Keratinocyte (primary cell): ENCODE data around the gene STK11IP. TPM values are rescaled to one million over a fixed set of nuclear protein-coding genes. Genes with fewer than 3 reads are reported as not detected.

Source experiments
- DNase-seq: peaks from one replicate; pipeline ENCODE4 v3.0.0-alpha.2; 2011; ENCODE audit warnings: low read depth, missing footprints, low spot score
- FAIRE-seq: peaks from 2 replicates; lab custom pipeline; 2011; peaks lifted over from hg19 to GRCh38; lab: Jason Lieb, UNC
- H2AFZ ChIP-seq: 2 replicates; pipeline ENCODE4 v1.6.0; 2012; ENCODE audit warnings: low read length, control low read depth, inconsistent platforms; ENCODE audit not compliant: control insufficient read depth
- H3K27ac ChIP-seq: 2 replicates; pipeline ENCODE4 v1.5.1; 2011; ENCODE audit warnings: low read length; ENCODE audit not compliant: control insufficient read depth, insufficient read depth
- H3K27me3 ChIP-seq: 3 replicates; pipeline ENCODE4 v1.6.0; 2011; ENCODE audit warnings: low read length; ENCODE audit not compliant: control insufficient read depth, insufficient read depth; ENCODE audit errors: extremely low read depth
- H3K36me3 ChIP-seq, 2 experiments: 2 replicates in 1 of 2; 3 replicates in 1 of 2; pipeline ENCODE4 v1.5.1; 2011; ENCODE audit warnings: low read length in 2 of 2, mild to moderate bottlenecking in 1 of 2; ENCODE audit not compliant: control insufficient read depth in 2 of 2, insufficient read depth in 2 of 2; ENCODE audit errors: extremely low read depth in 1 of 2
- H3K4me1 ChIP-seq: 3 replicates; pipeline ENCODE4 v1.5.1; 2011; ENCODE audit warnings: low read length; ENCODE audit not compliant: control insufficient read depth, insufficient read depth; ENCODE audit errors: extremely low read depth
- H3K4me2 ChIP-seq: 3 replicates; pipeline ENCODE4 v1.6.0; 2011; ENCODE audit warnings: low read depth, low read length; ENCODE audit not compliant: control insufficient read depth, insufficient read depth; ENCODE audit errors: extremely low read depth
- H3K4me3 ChIP-seq, 3 experiments: fragments of 200-600 bp in 1 of 3; sonication (generic) in 1 of 3; 2 replicates in 2 of 3; 3 replicates in 1 of 3; pipeline ENCODE4 v1.5.1; 2011 to 2016; ENCODE audit warnings: low read length in 3 of 3, mild to moderate bottlenecking in 3 of 3, control low read depth in 2 of 3, inconsistent platforms in 1 of 3, low read depth in 1 of 3, mixed read lengths in 1 of 3, mixed run types in 1 of 3, moderate library complexity in 1 of 3; ENCODE audit not compliant: control insufficient read depth in 2 of 3, insufficient read depth in 2 of 3; ENCODE audit errors: extremely low read depth in 1 of 3
- H3K79me2 ChIP-seq: 2 replicates; pipeline ENCODE4 v1.6.0; 2012; ENCODE audit warnings: low read length; ENCODE audit not compliant: control insufficient read depth, insufficient read depth
- H3K9ac ChIP-seq: 3 replicates; pipeline ENCODE4 v1.6.0; 2011; ENCODE audit warnings: low read length; ENCODE audit not compliant: control insufficient read depth, insufficient read depth; ENCODE audit errors: extremely low read depth
- H3K9me1 ChIP-seq: 3 replicates; pipeline ENCODE4 v1.6.0; 2011; ENCODE audit warnings: low read length; ENCODE audit not compliant: control insufficient read depth, insufficient read depth; ENCODE audit errors: extremely low read depth
- H3K9me3 ChIP-seq: 2 replicates; pipeline ENCODE4 v1.5.1; 2012; ENCODE audit warnings: low read depth, low read length; ENCODE audit not compliant: control insufficient read depth
- H4K20me1 ChIP-seq: 3 replicates; pipeline ENCODE4 v1.6.0; 2011; ENCODE audit warnings: low read length; ENCODE audit not compliant: control insufficient read depth, insufficient read depth; ENCODE audit errors: extremely low read depth
- EZH2 ChIP-seq: IDR thresholded peaks from one replicate; pipeline ENCODE4 v1.6.1; 2012; ENCODE audit warnings: inconsistent platforms, mild to moderate bottlenecking, low read length, moderate library complexity
- dilution Hi-C: fragments of 300-500 bp; cut with MboI; formaldehyde crosslinking; loops from one replicate; pipeline ENCODE4 v1.7.0; 2020; ENCODE audit warnings: low sequenced_read_pairs; ENCODE audit not compliant: extremely low pct_ligation_motif_present
- polyA plus RNA-seq, 5 experiments: library from polyadenylated mRNA; depleted of rRNA in 3 of 5; stranded (reverse) in 3 of 5; stranded (forward) in 1 of 5; unstranded in 1 of 5; fragments of >200 nt; gene quantifications; 1 replicate in 1 of 5; 2 replicates in 3 of 5; 3 replicates in 1 of 5; pipeline versions ENCODE4 v1.2.1 to v1.2.3, GENCODE V29; 2011 to 2012; ENCODE audit warnings: missing spikeins in 2 of 5, low read depth in 1 of 5, low replicate concordance in 1 of 5
- TF ChIP-seq, protein P1 (sequence below), 3 experiments: IDR thresholded peaks in 1 of 3; conservative IDR thresholded peaks in 1 of 3; optimal IDR thresholded peaks in 1 of 3; 2 replicates in 2 of 3; 3 replicates in 1 of 3; pipeline versions ENCODE3 to v1.5.1; 2011; ENCODE audit warnings: low read length in 3 of 3, mild to moderate bottlenecking in 3 of 3, moderate library complexity in 2 of 3, control low read depth in 1 of 3, inconsistent platforms in 1 of 3; ENCODE audit not compliant: insufficient read depth in 2 of 3; ENCODE audit errors: extremely low read depth in 1 of 3

The STK11IP gene
- polyA plus RNA-seq, 1 donor (not counting 4 experiments of a cell fraction or from before 2014, with no cell fraction given): 10.0 TPM

DNA sequence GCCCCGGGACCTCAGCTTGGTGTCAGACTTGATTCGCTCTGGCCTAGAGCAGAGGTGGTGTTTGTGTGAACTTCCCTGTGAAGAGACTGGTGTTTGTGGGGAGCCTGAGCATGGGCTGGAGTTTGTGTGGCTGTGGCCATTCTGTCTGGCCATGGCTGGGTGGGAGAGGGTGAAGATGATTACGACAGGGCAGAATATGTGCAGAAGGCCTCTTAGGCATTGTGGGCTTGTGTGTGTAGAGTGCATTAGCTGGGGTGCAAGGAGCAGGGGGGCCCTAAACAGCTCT, 36.8 kb upstream of the STK11IP start:
- no peaks in the 10 kb centered on the region for H3K4me1 ChIP-seq
- H3K9ac ChIP-seq: no peak overlapping the region
- H2AFZ ChIP-seq: no peak overlapping the region
- TF ChIP-seq, protein P1, sequence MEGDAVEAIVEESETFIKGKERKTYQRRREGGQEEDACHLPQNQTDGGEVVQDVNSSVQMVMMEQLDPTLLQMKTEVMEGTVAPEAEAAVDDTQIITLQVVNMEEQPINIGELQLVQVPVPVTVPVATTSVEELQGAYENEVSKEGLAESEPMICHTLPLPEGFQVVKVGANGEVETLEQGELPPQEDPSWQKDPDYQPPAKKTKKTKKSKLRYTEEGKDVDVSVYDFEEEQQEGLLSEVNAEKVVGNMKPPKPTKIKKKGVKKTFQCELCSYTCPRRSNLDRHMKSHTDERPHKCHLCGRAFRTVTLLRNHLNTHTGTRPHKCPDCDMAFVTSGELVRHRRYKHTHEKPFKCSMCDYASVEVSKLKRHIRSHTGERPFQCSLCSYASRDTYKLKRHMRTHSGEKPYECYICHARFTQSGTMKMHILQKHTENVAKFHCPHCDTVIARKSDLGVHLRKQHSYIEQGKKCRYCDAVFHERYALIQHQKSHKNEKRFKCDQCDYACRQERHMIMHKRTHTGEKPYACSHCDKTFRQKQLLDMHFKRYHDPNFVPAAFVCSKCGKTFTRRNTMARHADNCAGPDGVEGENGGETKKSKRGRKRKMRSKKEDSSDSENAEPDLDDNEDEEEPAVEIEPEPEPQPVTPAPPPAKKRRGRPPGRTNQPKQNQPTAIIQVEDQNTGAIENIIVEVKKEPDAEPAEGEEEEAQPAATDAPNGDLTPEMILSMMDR (optimal IDR thresholded peaks at IDR 0.05 in 1 of 3, IDR thresholded peaks at IDR 0.05 in 1 of 3, conservative IDR thresholded peaks at IDR 0.05 in 1 of 3; ENCODE audit: extremely low read depth in 1 of 3, insufficient read depth in 2 of 3, low read length in 3 of 3): no peak
- DNase-seq: no peak
- FAIRE-seq: no peak
- no peaks in the 10 kb centered on the region for H4K20me1 ChIP-seq
- H3K27me3 ChIP-seq: no peaks in the 10 kb centered on the region
- H3K4me2 ChIP-seq: no peak overlapping the region
- H3K36me3 ChIP-seq: no peaks in the 10 kb centered on the region
- H3K27ac ChIP-seq: no peak overlapping the region
- H3K9me1 ChIP-seq: no peaks in the 10 kb centered on the region
- H3K9me3 ChIP-seq: no peaks in the 10 kb centered on the region
- dilution Hi-C loops: no loop called here
- no peaks in the 10 kb centered on the region for H3K79me2 ChIP-seq
- H3K4me3 ChIP-seq: no peak overlapping the region

GRCh38 chr2:219561179-219562048, 36.2 kb upstream of the STK11IP start:
- DNase-seq (no peak), FAIRE-seq (no peak)
- H3K79me2 ChIP-seq: no peaks in the 10 kb centered on the region

More at GRCh38 chr2:219561179-219562048, 36.2 kb upstream of the STK11IP start:
- Histone ChIP-seq H3K9me3 (no peaks in the 10 kb centered on the region), H2AFZ (no peak overlapping the region), H3K4me1 (no peaks in the 10 kb centered on the region), H3K4me3 (no peak overlapping the region), H3K9ac (no peak overlapping the region), H4K20me1 (no peaks in the 10 kb centered on the region), H3K27me3 (no peaks in the 10 kb centered on the region), H3K4me2 (no peak overlapping the region), H3K27ac (no peak overlapping the region), H3K9me1 (no peaks in the 10 kb centered on the region), H3K36me3 (no peaks in the 10 kb centered on the region)
- dilution Hi-C loops: no loop called here
- no peak for TF ChIP-seq EZH2
- TF ChIP-seq, protein P1 (optimal IDR thresholded peaks at IDR 0.05 in 1 of 3, IDR thresholded peaks at IDR 0.05 in 1 of 3, conservative IDR thresholded peaks at IDR 0.05 in 1 of 3; ENCODE audit: extremely low read depth in 1 of 3, insufficient read depth in 2 of 3, low read length in 3 of 3): no peak
